NCI-H2227 (cell line): ENCODE results near the gene AKAP13.

Source experiments
- DNase-seq: peaks from one replicate; lab custom pipeline; 2025; ENCODE audit not compliant: unreplicated experiment; lab: John Stamatoyannopoulos, UW

The AKAP13 gene

DNA sequence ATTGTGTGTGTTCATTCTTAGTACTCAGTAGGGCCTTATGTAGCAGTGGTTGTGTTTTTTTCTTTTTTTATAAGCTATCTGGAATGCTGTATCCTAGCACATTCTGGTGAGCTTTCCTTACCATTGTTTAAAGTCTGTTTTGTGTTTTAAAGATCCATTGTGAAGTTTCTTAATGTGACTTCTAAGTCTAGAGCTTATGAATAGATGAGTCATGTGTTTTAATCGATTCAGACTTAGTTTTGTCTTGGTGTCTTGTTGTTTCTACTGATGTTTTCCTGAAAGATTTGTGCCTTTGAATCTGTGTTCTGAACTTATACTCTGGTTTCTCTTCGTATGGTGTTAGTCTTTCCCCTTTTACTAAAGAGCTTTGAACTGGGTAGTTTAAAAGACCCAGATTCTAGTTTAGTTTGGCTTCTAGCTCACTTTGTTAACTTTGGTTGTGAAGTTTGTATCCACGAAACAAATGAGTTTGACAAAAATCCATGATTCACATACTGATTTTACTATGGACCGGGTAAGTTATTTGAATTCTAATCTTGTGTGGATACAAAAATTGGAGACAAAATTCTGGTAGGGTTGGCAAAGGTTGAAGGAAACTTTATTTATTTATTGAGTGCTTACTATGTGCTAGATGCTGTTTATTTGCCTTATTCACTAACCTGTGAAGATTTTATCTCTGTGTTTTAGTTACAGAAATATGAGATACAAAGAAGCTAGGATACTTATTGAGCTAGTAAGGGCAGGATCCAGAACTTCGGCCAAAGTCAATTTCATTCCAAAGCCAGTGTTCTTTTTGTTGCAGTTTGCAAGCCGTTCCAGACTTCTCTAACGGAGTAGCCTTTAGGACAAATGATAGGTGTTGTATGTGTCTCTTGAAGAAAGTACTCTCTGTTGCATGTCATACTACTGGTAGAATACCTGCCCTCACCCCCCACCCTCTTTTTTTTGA is 24.8 kb downstream of the AKAP13 start:
- DNase-seq = no peak

DNA sequence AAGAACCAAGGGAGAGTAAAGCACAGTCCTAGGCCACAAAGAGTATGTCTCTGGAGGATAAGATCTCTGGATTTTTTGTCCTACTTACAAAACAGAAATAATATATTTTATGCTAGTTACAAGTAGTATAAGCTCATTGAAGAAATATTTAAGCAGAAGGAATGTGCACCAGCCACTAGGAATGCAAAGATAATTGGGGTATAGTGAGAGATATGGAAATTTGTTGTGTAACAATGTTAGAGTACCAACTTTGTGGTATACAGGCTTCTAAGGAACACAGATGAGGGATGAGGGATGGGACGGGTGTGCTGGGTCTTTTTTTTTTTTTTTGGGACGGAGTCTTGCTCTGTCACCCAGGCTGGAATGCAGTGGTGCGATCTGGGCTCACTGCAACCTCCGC is 26.5 kb downstream of the AKAP13 start:
- DNase-seq = no peak

DNA sequence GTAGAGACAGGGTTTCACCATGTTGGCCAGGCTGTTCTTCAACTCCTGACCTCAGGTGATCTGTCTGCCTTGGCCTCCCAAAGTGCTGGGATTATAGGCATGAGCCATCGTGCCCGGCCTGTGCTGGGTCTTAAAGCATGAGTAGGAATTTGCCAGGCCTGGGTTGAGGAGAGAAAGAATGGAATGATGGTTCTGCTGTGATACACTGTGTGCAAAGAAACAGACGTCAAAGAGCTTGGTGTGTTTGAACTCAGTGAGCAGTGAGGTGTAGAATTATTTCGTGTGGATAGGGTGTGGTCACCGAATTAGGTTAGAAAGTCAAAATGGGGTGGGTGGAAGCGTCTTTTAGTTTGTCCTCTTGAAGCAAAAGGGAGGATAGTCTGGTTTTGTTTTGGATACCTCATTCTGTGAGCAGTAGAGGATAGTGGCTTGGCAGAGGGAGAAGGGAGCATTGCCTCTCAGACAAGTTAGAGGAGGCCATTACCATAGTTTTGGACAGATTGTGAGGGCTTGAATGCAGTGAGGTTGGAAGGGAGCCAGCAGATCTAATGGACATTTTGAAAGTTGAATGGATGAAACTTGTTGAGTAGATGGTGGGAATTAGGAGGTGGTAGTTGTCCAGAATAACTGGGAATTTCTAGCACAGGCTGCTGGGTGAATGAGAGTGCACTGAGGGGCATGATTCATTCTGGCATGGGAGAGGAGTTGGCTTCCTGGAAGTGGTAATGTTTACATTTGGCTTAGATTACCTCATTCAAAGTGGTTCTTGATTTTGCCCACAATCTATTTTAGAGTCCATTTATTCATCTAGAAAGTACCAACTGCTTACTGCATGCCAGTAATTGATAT is 27.2 kb downstream of the AKAP13 start:
- no peak for DNase-seq

DNA sequence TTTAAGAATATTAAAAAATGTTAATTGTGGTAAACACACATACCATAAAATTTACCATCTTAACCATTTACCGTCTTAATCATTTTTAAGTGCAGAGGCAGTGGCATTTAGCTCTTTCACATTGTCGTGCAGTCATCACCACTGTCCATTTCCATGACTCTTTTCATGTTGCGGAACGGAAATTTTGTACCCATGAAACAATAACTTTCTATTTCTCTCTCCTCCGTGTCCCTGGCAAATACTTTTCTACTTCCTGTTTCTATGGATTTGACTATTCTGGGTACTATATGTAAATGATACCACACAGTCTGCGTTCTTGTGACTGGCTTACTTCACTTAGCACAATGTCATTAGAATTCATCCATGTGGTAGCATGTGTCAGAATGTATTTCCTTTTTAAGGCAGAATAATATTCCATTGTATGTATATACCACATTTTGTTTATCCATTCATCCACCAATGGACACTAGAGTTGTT is 27.9 kb downstream of the AKAP13 start:
- no peak for DNase-seq

DNA sequence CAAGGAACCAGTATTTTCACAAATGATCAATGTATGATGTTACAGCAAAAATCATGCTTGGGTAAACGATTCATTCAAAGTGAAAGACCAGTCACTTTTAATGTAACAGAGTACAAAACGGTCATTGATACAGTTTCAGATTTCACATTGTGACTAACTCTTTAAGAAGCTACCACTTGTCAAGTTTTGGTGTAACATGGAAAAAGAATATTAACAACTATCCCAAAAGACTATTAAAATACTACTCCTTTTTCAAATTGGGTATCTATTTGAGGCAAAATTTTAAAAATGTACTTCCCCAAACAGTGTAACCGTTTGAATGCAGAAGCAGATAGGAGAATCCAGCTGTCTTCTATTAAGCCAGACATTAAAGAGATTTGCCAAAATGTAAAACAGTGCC is 31.7 kb downstream of the AKAP13 start:
- DNase-seq = no peak

DNA sequence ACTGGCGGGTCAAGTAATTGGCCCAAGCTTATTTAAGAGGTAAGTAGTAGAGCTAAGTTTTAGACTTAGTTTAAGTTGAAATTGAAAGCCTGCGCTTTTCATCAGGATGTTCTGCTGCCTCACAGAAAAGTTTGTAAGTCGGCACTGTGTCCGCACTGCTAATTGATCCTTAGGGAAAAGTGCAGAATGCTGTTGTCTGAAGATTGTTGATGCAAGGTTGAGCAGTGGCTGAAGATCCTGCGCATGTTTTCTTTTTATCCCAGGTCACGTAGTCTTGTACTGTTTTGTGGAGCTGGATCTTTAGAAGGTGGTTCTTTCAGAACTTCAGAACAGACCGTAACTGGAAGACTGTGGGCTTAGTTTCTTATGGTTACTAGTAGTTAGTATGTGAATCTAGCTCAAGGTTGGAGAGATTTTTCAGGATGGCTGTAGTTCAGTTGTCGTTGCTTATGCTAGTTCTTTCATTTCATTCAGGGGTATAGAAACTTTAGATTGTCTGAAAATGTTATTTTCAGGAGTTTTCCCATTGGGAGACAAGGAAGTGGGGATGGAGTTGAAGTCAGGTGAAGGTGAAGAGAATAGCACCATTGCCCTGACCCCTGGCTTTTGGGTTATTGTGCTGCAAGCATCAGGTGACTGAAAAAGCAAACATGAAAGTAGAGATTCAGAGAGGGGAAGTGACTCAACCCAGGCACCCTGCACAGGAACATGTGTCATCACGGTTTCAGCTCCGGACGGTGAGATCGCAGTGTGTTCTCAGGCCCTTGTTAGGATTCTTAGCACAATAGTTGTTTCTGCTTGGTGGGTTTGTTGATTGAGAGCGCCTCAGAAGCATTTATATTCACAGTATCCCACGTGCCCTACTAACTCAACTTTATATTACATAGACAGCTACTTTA is 32.8 kb downstream of the AKAP13 start:
- no peak for DNase-seq

DNA sequence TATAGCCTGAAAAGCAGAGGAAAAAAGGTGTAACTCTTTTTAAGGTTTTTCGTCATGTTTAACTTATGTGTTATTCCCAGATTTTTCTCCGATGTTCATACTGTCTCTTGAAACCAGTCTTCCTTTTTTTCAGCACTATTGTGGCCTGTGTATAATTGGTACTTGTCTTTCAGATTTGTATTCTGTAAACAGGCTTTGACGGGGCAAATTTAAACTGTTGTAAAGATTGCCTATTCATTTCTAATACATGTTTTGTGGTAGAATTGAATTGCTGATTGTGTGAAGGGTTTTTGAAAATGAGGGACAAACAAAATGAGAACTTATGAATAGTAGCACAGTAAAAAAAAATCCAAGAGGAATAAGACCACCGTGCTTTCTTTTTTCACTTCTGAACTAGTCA is 33.6 kb downstream of the AKAP13 start:
- DNase-seq = no peak

DNA sequence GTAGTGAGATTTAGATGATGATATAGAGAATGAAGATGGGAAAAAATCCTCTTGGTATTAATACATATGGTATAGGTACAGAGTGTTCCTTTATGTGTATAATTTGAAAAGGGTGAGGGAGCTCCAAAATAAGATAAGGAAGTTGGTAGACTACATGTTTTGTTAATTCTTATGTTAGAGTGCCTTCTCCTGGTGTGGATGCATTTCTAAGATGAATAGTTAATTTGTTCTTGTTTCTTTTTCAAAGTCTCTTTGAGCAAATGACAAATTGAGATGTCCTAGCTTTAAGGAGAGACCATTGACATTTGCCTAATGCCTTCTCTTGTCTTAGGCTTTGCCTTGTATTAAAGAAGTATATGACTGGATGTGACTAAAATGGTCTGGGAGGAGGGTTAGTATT is 34.1 kb downstream of the AKAP13 start:
- no peak for DNase-seq

DNA sequence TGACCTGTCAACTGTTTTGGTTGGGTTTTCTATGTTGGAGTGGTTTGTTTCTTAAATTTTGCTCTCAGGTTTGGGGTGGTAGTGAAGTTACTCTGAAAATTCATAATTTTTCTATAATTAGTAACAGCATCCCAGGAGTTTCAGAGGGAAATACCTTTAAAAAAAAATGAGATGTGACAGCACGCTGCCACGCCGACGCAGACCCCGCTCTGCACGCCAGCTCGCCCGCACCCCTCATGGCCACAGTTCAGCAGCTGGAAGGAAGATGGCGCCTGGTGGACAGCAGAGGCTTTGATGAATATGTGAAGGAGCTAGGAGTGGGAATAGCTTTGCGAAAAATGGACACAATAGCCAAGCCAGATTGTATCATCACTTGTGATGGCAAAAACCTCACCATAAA is 34.6 kb downstream of the AKAP13 start:
- no peak for DNase-seq

DNA sequence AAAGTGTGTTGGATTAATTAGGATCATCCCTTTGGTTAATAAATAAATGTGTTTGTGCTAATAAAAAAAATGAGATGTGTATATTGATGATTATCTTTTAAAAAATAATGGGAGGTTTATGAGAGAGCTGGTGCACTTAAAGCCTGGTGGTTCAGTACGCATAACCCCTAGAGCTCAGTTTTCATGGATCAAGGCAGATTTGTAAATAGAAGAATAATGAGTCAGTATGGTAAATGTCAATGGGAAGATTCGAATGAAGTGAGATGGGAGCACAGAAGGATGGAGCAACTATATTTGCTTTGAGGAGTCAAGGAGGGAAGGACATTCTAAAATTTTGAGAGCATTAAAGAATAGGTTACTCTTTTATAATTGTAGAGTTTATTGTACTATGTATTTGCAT is 35.4 kb downstream of the AKAP13 start:
- DNase-seq = no peak

DNA sequence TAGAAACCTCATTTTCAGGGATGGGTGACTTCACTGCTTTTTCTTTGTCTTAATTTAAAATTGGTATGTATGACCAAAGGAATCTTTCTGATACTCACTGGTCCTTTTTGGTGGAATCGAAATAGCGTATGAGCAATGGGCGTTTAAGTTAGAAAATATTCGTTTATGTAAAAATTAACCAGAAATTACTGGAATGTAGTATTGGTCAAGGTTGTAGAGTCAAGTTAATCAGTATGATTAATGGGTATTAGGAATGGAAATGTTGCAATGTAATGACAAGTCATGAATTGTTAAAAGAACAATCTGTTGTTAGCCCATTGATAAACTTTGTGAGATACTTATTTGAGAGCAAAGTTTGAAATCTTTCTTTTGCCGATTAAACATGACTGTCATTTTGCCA is 36.9 kb downstream of the AKAP13 start:
- no peak for DNase-seq

DNA sequence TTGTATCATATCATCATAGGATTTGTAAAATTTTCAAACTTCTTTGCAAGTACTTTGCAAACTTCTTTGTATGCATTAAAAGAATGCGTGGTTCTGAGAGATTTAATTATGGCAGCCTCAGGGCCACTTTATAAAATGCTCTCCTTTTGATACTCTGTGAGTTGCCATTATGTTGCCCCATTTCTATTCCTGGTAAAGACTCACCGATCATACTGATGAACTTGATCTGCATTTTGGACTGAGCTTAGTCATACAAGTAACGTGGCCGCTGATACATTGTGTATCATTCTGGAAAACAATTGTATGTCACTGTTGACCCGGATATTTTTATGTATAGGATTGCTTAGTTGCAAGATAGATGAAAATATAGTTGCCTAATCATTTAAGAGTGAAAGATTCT is 38.8 kb downstream of the AKAP13 start:
- DNase-seq = no peak

DNA sequence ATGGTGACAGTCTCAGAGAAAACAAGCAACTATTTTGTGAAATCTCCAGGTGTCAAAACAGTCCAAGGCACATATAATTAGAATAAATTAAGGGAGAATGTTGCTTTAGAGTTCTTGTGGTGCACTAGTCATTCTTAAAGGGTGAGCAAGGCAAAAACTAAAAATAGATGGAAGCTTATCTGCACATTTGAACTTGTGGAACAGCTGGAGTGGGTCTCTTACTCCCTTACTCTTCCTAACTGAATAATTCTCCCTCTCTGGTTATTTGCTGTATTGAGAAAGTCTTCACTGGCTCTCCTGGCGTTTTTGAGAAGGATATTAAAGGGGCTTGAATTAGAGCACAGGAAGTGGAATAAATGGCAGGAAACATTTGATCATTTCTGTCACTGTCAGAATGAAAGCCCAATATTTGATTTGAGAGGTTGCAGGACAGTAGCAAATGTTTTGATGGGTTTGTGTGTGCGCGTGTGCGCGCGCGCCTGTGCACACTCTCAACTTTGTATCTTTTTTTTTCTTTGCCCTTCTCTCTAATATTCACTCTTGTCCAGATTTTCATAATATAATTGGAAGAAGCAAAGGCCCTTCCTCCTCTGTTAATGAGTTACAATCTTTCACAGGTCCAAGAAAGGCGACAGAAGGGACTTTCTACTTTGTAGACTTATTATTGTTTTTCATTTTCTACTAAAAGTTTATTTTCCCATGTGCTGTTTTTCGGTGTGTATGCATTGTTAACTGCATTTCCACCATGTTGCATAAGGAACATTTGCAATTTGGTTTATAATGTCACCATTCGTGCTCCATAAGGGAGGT is 40.9 kb downstream of the AKAP13 start:
- no peak for DNase-seq

DNA sequence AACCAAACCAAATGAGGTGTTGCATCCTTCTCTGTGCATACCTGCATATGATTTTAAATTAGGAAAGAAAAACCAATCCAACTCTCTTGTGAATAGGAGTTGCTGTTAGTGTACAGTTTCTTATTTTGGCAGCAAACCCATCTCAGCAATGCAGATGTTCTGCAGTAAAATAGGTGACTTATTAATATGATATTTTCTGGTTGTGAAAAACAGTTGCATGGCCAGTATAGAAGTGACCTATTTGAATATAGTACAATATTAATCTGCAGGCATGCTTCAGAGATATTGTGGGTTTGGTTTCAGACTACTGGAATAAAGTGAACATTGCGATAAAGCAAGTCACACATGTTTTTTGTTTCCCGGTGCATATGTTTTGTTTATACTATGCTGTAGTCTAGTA is 42.2 kb downstream of the AKAP13 start:
- no peak for DNase-seq

DNA sequence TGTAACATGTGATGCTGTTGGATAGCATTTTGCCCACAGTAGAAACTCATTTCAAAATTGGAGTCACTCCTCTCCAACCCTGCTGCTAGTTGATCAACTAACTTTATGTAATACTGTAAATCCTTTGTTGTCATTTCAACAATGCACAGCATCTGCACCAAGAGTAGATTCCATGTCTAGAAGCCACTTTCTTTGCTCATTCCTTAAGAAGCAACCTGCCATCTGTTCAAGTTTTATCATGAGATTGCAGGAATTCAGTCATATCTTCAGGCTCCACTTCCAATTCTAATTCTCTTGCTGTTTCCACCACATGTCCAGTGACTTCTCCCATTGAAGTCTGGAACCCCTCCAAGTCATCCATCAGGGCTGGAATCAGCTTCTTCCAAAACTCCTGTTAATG is 42.9 kb downstream of the AKAP13 start:
- DNase-seq = no peak

DNA sequence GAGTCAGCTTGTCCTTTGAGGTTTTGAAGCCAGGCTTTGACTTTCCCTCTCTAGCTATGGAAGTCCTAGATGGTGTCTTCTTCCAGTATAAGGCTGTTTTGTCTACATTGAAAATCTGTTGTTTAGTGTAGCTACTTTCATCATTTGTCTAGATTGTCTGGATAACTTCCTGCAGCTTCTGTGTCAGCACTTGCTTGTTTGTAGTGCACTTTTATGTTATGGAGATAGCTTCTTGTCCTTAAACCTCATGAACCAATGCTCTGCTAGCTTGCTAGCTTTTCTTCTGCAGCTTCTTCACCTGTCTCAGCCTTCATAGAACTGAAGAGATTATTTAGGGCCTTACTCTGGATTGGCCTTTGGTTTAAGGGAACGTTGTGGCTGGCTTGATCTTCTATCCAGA is 43.8 kb downstream of the AKAP13 start:
- DNase-seq = no peak

DNA sequence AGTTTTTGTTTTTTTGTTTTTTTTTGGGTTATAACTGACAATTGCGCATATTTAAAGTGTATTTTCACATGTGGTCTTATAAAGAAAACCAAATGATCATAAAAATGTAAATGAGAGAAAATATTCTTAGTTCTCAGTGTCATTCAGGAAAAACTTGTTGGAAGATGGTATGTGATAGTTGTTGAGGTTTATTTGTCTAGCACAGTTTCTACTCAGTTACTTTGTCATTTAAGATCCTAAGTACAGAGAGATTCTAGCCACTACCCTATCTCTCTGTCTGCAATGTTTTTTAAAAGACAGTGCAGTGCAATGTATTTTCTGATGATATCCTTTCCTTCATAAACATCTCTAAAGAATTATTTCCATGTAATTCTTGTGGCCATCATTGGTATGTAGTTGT is 46.1 kb downstream of the AKAP13 start:
- no peak for DNase-seq

DNA sequence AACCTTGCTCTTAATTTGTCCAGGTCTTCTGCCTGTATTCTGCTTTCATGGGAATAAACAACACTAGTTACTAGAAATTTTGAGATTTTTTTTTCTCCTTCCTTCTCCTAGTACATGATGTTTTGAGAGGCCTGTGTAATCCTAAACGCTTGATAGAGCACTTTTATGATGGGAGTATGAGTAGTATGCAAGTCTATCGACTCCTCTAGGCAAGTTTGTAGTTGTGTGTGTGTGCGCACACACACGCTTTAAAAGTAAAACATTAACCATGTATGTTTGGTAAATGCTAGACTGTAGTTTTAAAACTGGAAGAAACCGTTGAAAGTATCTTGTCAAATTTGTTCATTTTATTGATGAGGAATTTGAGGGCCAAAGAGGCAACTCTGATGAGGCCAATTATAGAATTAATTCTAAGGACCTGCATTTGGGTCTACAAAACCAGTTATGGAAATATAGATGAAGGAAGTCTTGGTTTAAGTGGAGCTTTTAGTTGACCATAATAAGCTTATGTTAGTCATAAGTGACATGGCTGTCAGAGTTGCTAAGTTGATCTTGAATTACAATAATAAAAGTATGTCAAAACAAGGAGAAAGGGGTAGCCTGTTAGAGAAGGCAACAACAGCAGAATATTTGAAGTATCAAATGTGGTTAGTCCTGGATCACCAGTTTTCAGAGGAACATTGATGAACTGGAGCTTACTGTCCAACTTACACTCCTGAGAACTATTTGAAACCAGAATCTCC is 47.1 kb downstream of the AKAP13 start:
- no peak for DNase-seq

DNA sequence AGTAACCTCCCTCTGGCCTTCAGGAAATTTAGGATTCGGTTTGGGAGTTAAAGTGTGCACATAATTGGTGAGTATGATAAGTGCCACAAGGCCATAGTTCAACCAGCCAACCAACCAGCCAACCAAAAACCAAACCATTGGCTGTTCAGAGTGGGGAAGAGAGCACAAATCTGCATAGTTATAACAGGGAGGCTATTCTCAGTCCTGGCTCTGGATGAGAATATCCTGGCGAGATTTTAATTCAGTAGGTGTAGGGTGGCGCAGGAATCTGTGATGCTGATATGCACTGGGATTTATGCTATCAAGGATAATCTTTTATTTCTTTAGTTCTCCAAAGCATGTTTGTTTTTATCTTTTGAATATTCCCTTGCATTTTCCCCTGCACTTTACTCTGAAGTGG is 49.1 kb downstream of the AKAP13 start:
- no peak for DNase-seq
